Muscle layer of duodenum (tissue), 2 donors: ENCODE results near the gene PTPN13.
A peak's percentile ranks its signal among the peaks of the same experiment; 100 is the strongest.

ENCODE experiments used
- H3K27ac ChIP-seq: one replicate; pipeline ENCODE4 v1.7.0; 2013; ENCODE audit warnings: mild to moderate bottlenecking, low read length
- H3K27me3 ChIP-seq: one replicate; pipeline ENCODE4 v1.7.0; 2013; ENCODE audit warnings: low read depth, mild to moderate bottlenecking, control low read depth, low read length
- H3K36me3 ChIP-seq, 2 donors: one replicate each; pipeline ENCODE4 v1.7.0; 2013; ENCODE audit warnings: low read length in 2 of 2, control low read depth in 1 of 2, mild to moderate bottlenecking in 1 of 2; ENCODE audit not compliant: insufficient read depth in 2 of 2, control insufficient read depth in 1 of 2
- H3K4me1 ChIP-seq, 2 donors: one replicate each; pipeline ENCODE4 v1.7.0; 2013; ENCODE audit warnings: low read length in 2 of 2, mild to moderate bottlenecking in 2 of 2, control low read depth in 1 of 2, moderate library complexity in 1 of 2; ENCODE audit not compliant: insufficient read depth in 2 of 2, control insufficient read depth in 1 of 2
- H3K4me3 ChIP-seq, 2 donors: one replicate each; pipeline ENCODE4 v1.7.0; 2013; ENCODE audit warnings: low read length in 2 of 2, low read depth in 1 of 2, mild to moderate bottlenecking in 1 of 2
- H3K9me3 ChIP-seq, 2 donors: one replicate each; pipeline ENCODE4 v1.7.0; 2013; ENCODE audit warnings: low read length in 2 of 2, control low read depth in 1 of 2, mild to moderate bottlenecking in 1 of 2; ENCODE audit not compliant: control insufficient read depth in 1 of 2
- donor health status: healthy.

Gene PTPN13

GRCh38 chr4:86847571-86847970 is 253.5 kb downstream of the PTPN13 start:
- Histone ChIP-seq H3K4me1 (no peaks in the 10 kb centered on the region), H3K27me3 (no peaks in the 10 kb centered on the region), H3K36me3 (no peaks in the 10 kb centered on the region), H3K27ac (no peak overlapping the region), H3K9me3 (no peaks in the 10 kb centered on the region), H3K4me3 (no peak overlapping the region)

GRCh38 chr4:86848136-86848535 is 254.0 kb downstream of the PTPN13 start:
- Histone ChIP-seq H3K27me3 (no peaks in the 10 kb centered on the region), H3K9me3 (no peaks in the 10 kb centered on the region), H3K27ac (peak overlapping the region; percentile 11), H3K4me3 (no peak overlapping the region), H3K36me3 (no peaks in the 10 kb centered on the region), H3K4me1 (no peaks in the 10 kb centered on the region)

DNA sequence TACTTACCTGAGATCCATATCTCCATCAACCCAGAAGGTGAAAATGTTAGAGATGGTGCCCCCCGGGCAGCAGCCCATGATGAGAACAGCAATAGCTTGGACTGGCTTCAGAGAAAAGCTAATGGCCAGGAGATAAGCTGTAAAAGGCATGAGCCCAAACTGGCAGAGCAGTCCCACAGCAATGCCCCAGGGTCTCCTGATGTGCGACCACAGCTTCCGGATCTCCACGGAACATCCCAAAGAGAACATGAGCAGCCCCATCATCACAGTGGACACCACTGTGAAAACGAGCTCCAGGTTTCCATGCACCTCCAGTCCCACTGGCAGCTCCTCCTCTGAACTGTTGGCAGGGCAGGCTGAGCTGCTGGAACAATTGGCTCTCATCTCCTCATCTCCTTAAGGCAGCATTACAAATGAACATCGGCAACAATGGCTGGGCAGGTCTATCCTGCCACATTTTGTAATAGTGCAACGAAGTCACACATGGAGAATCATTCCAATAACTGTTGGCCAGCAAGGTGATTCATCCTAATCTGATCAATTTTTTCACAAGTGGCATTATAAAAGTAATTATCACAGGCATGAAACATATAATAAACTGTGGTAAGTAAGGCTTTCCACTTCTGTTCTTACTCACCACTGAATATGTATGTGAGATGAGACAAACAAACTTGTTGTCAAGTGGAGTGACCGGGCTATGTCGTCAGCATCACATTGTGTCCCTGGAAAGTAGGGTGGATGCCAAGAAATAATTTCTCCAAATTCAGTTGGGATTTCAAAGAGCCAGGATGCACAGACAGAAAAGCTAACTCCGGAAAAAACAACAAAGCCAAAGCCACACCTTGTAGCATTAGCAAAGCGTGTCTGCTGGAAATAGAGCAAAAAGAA is 254.9 kb downstream of the PTPN13 start, which contains the start of gene SLC10A6:
Gene SLC10A6 (minus strand): TSS at position 653 of the 888 bp plus-strand sequence. CDS start 269 bp downstream, at position 384.
- Histone ChIP-seq H3K36me3 (no peaks in the 10 kb centered on the region), H3K9me3 (no peaks in the 10 kb centered on the region), H3K4me3 (peak within 1 kb of the TSS in 1 of 2 donors; percentile 27), H3K4me1 (no peaks in the 10 kb centered on the region), H3K27ac (peak within 1 kb of the TSS; percentile 11), H3K27me3 (no peaks in the 10 kb centered on the region)

DNA sequence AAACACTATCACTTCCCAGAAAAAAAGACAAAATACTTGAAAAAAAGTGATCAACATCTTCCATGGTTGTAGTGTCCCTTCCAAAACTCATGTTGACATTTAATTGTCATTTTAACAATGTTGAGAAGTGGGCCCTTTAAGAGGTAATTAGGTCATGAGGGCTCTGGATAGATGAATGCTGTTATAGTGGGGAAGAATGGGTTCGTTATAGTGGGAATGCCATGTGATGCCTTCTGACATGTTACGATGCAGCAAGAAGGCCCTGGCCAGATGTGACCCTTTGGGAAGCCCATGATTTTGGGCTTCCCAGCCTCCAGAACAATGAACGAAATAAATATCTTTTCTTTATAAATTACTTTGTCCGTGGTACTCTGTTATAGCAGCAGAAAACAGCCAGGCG is 259.1 kb downstream of the PTPN13 start:
- H3K4me3 ChIP-seq: no peak overlapping the region
- H3K27ac ChIP-seq: no peak overlapping the region
- no peaks in the 10 kb centered on the region for H3K27me3 ChIP-seq
- H3K4me1 ChIP-seq: no peaks in the 10 kb centered on the region
- no peaks in the 10 kb centered on the region for H3K36me3 ChIP-seq
- H3K9me3 ChIP-seq: no peaks in the 10 kb centered on the region

GRCh38 chr4:86855572-86855971 is 261.5 kb downstream of the PTPN13 start:
- Histone ChIP-seq H3K4me3 (no peak overlapping the region), H3K36me3 (no peaks in the 10 kb centered on the region), H3K27ac (no peak overlapping the region), H3K27me3 (no peaks in the 10 kb centered on the region), H3K4me1 (no peaks in the 10 kb centered on the region), H3K9me3 (no peaks in the 10 kb centered on the region)

GRCh38 chr4:86856896-86857295 is 262.8 kb downstream of the PTPN13 start:
- Histone ChIP-seq H3K9me3 (no peaks in the 10 kb centered on the region), H3K4me1 (no peaks in the 10 kb centered on the region), H3K4me3 (no peak overlapping the region), H3K27me3 (no peaks in the 10 kb centered on the region), H3K36me3 (no peaks in the 10 kb centered on the region), H3K27ac (no peak overlapping the region)

DNA sequence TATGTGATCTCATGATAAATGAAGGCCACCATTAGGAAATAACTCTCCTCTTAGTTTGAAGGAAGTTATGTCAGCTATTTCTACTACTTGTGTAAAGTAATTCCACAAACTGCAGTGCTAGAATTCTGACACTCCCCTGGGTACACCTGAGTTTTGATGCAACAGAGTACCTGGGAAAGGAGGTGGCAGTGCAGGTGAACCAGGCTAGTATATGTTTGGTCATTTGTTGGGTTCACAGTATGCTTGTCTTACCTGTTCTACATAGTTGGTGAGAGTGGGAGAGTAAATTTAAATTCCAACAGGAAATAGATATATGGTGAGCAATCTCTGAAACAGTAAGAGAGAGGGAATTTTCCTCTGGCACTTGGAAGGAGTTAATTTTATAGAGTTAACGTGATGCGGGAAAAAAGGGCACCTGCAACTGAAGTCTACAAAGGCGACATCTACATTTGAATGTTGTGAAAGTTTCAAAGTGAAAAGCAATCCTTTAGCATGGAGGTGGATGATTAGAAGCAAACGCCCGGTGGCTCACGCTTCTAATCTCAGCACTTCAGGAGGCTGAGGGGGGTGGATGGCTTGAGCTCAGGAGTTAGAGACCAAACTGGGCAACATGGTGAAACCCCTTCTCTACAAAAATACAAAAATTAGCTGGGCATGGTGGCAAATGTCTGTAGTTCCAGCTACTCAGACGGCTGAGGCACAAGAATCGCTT is 263.4 kb downstream of the PTPN13 start:
- Histone ChIP-seq H3K36me3 (no peaks in the 10 kb centered on the region), H3K4me3 (no peak overlapping the region), H3K27ac (no peak overlapping the region), H3K9me3 (no peaks in the 10 kb centered on the region), H3K4me1 (no peaks in the 10 kb centered on the region), H3K27me3 (no peaks in the 10 kb centered on the region)
